Endothelial cell of umbilical vein (primary cell): Measurements from ENCODE around the gene PAX8. TPM values are rescaled to one million over a fixed set of nuclear protein-coding genes. Genes with fewer than 3 reads are reported as not detected.

Source experiments
- BruUV-seq: library from RNA; stranded (reverse); fragments of 400-500 nt; replicated peaks from 2 replicates; lab custom pipeline; 2021; lab: Mats Ljungman, UMichigan
- CTCF ChIA-PET: fragments of 300-600, 350-600 bp; sonication (Branson Sonifier 250); formaldehyde crosslinking; loops from one replicate; lab custom pipeline; 2021; ENCODE audit warnings: antibody characterized with exemption, inconsistent platforms; lab: Charles Lee
- POLR2A ChIA-PET: fragments of 300-600, 350-600 bp; sonication (Branson Sonifier 250); formaldehyde crosslinking; loops from one replicate; lab custom pipeline; 2021; ENCODE audit warnings: antibody characterized with exemption, inconsistent platforms; lab: Charles Lee
- DNase-seq: peaks from one replicate; pipeline ENCODE4 v3.0.0-alpha.2; 2011; ENCODE audit warnings: low read depth, low spot score
- FAIRE-seq: peaks from 2 replicates; lab custom pipeline; 2011; peaks lifted over from hg19 to GRCh38; lab: Jason Lieb, UNC
- H2AFZ ChIP-seq: 2 replicates; pipeline ENCODE4 v1.6.0; 2012; ENCODE audit warnings: low read depth, low read length, control low read depth, inconsistent platforms
- H3K27ac ChIP-seq: 2 replicates; pipeline ENCODE4 v1.5.1; 2011; ENCODE audit warnings: low read depth, mild to moderate bottlenecking, control low read depth, low read length, moderate library complexity; ENCODE audit not compliant: insufficient read depth
- H3K27me3 ChIP-seq, 2 experiments: 2 replicates each; pipeline versions ENCODE4 v1.6.0 to v1.6.1; 2011; ENCODE audit warnings: low read length in 2 of 2, mixed read lengths in 1 of 2; ENCODE audit not compliant: control insufficient read depth in 2 of 2, insufficient read depth in 2 of 2
- H3K36me3 ChIP-seq, 2 experiments: 2 replicates in 1 of 2; 3 replicates in 1 of 2; pipeline ENCODE4 v1.5.1; 2011; ENCODE audit warnings: low read length in 2 of 2, mild to moderate bottlenecking in 1 of 2, moderate library complexity in 1 of 2; ENCODE audit not compliant: control insufficient read depth in 2 of 2, insufficient read depth in 2 of 2; ENCODE audit errors: extremely low read depth in 1 of 2
- H3K4me1 ChIP-seq: 3 replicates; pipeline ENCODE4 v1.5.1; 2011; ENCODE audit warnings: mild to moderate bottlenecking, low read length; ENCODE audit not compliant: control insufficient read depth, insufficient read depth; ENCODE audit errors: extremely low read depth
- H3K4me2 ChIP-seq: 2 replicates; pipeline ENCODE4 v1.6.1; 2011; ENCODE audit warnings: low read length, control low read depth, mixed read lengths; ENCODE audit not compliant: insufficient read depth
- H3K4me3 ChIP-seq, 3 experiments: fragments of 200-600 bp in 1 of 3; sonication (generic), shearing (Covaris generic) in 1 of 3; replicated peaks in 1 of 3; 2 replicates each; pipeline ENCODE4 v1.5.1; 2011 to 2016; ENCODE audit warnings: control low read depth in 3 of 3, low read length in 3 of 3, mild to moderate bottlenecking in 2 of 3, inconsistent platforms in 1 of 3, low read depth in 1 of 3, moderate library complexity in 1 of 3; ENCODE audit not compliant: insufficient read depth in 1 of 3
- H3K79me2 ChIP-seq: 2 replicates; pipeline ENCODE4 v1.6.0; 2012; ENCODE audit warnings: low read length, inconsistent platforms; ENCODE audit not compliant: control insufficient read depth, insufficient read depth
- H3K9ac ChIP-seq: replicated peaks from 2 replicates; pipeline ENCODE3; 2011; ENCODE audit warnings: low read length, control low read depth; ENCODE audit not compliant: insufficient read depth; ENCODE audit errors: extremely low read depth
- H3K9me1 ChIP-seq: replicated peaks from 3 replicates; pipeline ENCODE4 v1.6.0; 2011; ENCODE audit warnings: mild to moderate bottlenecking, low read length; ENCODE audit not compliant: control insufficient read depth, insufficient read depth; ENCODE audit errors: extremely low read depth
- H3K9me3 ChIP-seq: replicated peaks from 2 replicates; pipeline ENCODE4 v1.5.1; 2012; ENCODE audit warnings: low read length, inconsistent platforms; ENCODE audit not compliant: control insufficient read depth, insufficient read depth
- H4K20me1 ChIP-seq: replicated peaks from 2 replicates; pipeline ENCODE3; 2011; ENCODE audit warnings: mild to moderate bottlenecking, low read length; ENCODE audit not compliant: control insufficient read depth, insufficient read depth; ENCODE audit errors: extremely low read depth
- EZH2 ChIP-seq: IDR thresholded peaks from 2 replicates; pipeline ENCODE4 v1.6.1; 2012; ENCODE audit warnings: borderline replicate concordance, low read depth, mild to moderate bottlenecking, moderate library complexity, low read length, inconsistent platforms; ENCODE audit not compliant: severe bottlenecking
- FOS ChIP-seq: IDR thresholded peaks from 2 replicates; pipeline ENCODE4 v1.6.1; 2011; ENCODE audit warnings: mild to moderate bottlenecking, low read length, moderate library complexity, borderline replicate concordance; ENCODE audit not compliant: insufficient read depth
- GATA2 ChIP-seq: IDR thresholded peaks from 2 replicates; pipeline ENCODE4 v1.7.0; 2011; ENCODE audit warnings: low read depth, mild to moderate bottlenecking, moderate library complexity, mixed read lengths, low read length; ENCODE audit not compliant: insufficient read length, insufficient read depth
- JUN ChIP-seq: IDR thresholded peaks from 2 replicates; pipeline ENCODE4 v1.6.1; 2011; ENCODE audit warnings: borderline replicate concordance, low read depth; ENCODE audit not compliant: insufficient read length, insufficient read depth
- MYC ChIP-seq: IDR thresholded peaks from one replicate; pipeline ENCODE4 v1.6.1; 2011; ENCODE audit warnings: mild to moderate bottlenecking, low read depth, low read length
- POLR2A ChIP-seq: IDR thresholded peaks from 2 replicates; pipeline ENCODE4 v1.6.1; 2012; ENCODE audit warnings: low read depth, mild to moderate bottlenecking, control low read depth, low read length
- POLR2AphosphoS5 ChIP-seq: IDR thresholded peaks from 2 replicates; pipeline ENCODE4 v1.6.1; 2012; ENCODE audit warnings: low read depth, mild to moderate bottlenecking, control low read depth, low read length, moderate library complexity; ENCODE audit not compliant: insufficient read depth
- dilution Hi-C: fragments of 300-500 bp; cut with MboI; formaldehyde crosslinking; loops from one replicate; pipeline ENCODE4 v1.15.0; 2019; ENCODE audit warnings: low sequenced_read_pairs; ENCODE audit not compliant: extremely low pct_ligation_motif_present
- intact Hi-C: fragments of 100-400 bp; cut with micrococcal nuclease; formaldehyde crosslinking; loops from one replicate; pipeline ENCODE4 v1.10.0; 2022
- polyA plus RNA-seq, 4 experiments: library from polyadenylated mRNA; depleted of rRNA in 3 of 4; stranded (reverse) in 3 of 4; unstranded in 1 of 4; fragments of >200 nt; gene quantifications; 2 replicates each; pipeline versions ENCODE4 v1.2.1 to v1.2.3, GENCODE V29; 2011 to 2012; ENCODE audit warnings: missing spikeins in 1 of 4
- total RNA-seq: library from RNA; stranded (reverse); gene quantifications from 2 replicates; pipeline ENCODE4 v1.2.3, GENCODE V29; 2021
- TF ChIP-seq, protein P1 (sequence below), 2 donors: IDR thresholded peaks; 1 replicate in 1 of 2; 2 replicates in 1 of 2; pipeline ENCODE4 v1.5.1; 2011; ENCODE audit warnings: low read length in 2 of 2, mild to moderate bottlenecking in 2 of 2, moderate library complexity in 2 of 2, control low read depth in 1 of 2, inconsistent platforms in 1 of 2, low read depth in 1 of 2; ENCODE audit not compliant: insufficient read depth in 1 of 2; ENCODE audit errors: extremely low read depth in 1 of 2
- TF ChIP-seq, protein P2 (sequence below): IDR thresholded peaks from 2 replicates; pipeline ENCODE4 v1.6.1; 2011; ENCODE audit not compliant: insufficient read depth, insufficient read length

Gene PAX8
- total and polyA plus RNA-seq, 2 donors (not counting 3 experiments of a cell fraction or from before 2014, with no cell fraction given) = 0.22 to 0.62 TPM

GRCh38 chr2:113213061-113213930, 65.4 kb downstream of the PAX8 start:
- POLR2A ChIA-PET = interaction anchor here (0.7 kb wide), 1 partner anchor 15 kb away, joined by 5 read pairs; no protein-coding TSS in a partner anchor
- no peaks in the 10 kb centered on the region for H4K20me1 ChIP-seq
- no TSS peak for BruUV-seq
- H3K4me2 ChIP-seq = no peak overlapping the region
- TF ChIP-seq EZH2 (no peak), FOS (no peak), GATA2 (no peak), POLR2A (no peak), POLR2AphosphoS5 (no peak), MYC (no peak), JUN (no peak)
- TF ChIP-seq, protein P1, sequence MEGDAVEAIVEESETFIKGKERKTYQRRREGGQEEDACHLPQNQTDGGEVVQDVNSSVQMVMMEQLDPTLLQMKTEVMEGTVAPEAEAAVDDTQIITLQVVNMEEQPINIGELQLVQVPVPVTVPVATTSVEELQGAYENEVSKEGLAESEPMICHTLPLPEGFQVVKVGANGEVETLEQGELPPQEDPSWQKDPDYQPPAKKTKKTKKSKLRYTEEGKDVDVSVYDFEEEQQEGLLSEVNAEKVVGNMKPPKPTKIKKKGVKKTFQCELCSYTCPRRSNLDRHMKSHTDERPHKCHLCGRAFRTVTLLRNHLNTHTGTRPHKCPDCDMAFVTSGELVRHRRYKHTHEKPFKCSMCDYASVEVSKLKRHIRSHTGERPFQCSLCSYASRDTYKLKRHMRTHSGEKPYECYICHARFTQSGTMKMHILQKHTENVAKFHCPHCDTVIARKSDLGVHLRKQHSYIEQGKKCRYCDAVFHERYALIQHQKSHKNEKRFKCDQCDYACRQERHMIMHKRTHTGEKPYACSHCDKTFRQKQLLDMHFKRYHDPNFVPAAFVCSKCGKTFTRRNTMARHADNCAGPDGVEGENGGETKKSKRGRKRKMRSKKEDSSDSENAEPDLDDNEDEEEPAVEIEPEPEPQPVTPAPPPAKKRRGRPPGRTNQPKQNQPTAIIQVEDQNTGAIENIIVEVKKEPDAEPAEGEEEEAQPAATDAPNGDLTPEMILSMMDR (IDR thresholded peaks at IDR 0.05; ENCODE audit: extremely low read depth in 1 of 2, insufficient read depth in 1 of 2, low read depth in 1 of 2, low read length in 2 of 2) = no peak
- TF ChIP-seq, protein P2, sequence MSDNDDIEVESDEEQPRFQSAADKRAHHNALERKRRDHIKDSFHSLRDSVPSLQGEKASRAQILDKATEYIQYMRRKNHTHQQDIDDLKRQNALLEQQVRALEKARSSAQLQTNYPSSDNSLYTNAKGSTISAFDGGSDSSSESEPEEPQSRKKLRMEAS = no peak
- H3K27ac ChIP-seq = no peak overlapping the region
- dilution Hi-C loops = no loop called here
- H3K36me3 ChIP-seq = no peaks in the 10 kb centered on the region
- CTCF ChIA-PET = interaction anchor here (1.0 to 8.0 kb wide), 4 partner anchors 11 to 75 kb away, joined by 3 to 122 read pairs (median 3); no protein-coding TSS in a partner anchor
- FAIRE-seq = no peak
- H3K9me3 ChIP-seq = no peaks in the 10 kb centered on the region
- intact Hi-C loops = no loop called here
- H2AFZ ChIP-seq = no peak overlapping the region
- peaks cover 16% of the 10 kb centered on the region for H3K4me1 ChIP-seq
- peaks cover 0 to 3% of the 10 kb centered on the region in 2 experiments for H3K27me3 ChIP-seq
- H3K9ac ChIP-seq = no peak overlapping the region
- no peaks in the 10 kb centered on the region for H3K79me2 ChIP-seq
- no peak overlapping the region for H3K4me3 ChIP-seq
- H3K9me1 ChIP-seq = no peaks in the 10 kb centered on the region
- no peak for DNase-seq
